ENCODE measurements around the gene IGFBP2.

IGFBP2 gene

DNA sequence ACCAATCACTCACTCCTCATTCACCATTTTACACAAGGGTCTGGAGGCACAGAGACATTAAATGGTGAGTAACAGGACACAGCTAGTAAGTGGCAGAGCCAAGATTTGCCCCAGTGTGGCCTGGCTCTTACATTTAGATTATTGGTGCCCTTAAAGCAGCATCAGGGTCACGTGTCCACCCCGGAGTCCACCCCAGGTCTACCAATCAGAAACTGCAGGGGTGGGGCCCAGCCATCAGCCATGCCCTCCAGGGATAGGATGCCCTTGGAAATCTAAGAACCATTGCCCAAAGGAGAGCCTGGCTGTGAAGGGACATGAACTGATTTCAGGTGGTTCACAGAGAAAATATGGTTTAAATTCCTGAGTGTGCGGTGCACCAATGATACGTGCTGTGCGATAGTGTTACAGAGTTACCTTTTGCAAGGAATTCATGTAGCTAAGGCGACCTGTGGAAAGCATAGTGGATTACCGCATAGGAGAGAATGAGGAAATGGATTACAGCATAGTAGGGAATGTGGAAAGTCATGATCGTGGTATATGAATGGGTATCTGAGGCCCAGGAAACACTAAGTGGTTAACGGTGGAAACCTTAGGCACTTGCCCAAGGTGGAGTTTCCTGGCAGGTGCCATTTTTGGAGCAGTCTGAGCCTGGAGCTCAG, 44.3 kb downstream of the IGFBP2 start:
- Histone ChIP-seq H3K27me3 (ENCODE audit: control insufficient read depth, insufficient read depth, low read length) (no peaks in the 10 kb centered on the region; the same call in 1 of the 2 replicates), H3K9me3 (ENCODE audit: control insufficient read depth, insufficient read depth, low read depth, low read length) (no peaks in the 10 kb centered on the region), H3K36me3 (ENCODE audit: control insufficient read depth, insufficient read depth, low read length) (no peaks in the 10 kb centered on the region), H3K4me3 (ENCODE audit: low read depth, low read length) (no peak overlapping the region), H3K4me1 (ENCODE audit: control insufficient read depth, insufficient read depth, low read length) (peaks cover 16% of the 10 kb centered on the region), H3K27ac (ENCODE audit: low read depth, low read length) (no peak overlapping the region), H3K9ac (ENCODE audit: low read length) (no peak overlapping the region)

DNA sequence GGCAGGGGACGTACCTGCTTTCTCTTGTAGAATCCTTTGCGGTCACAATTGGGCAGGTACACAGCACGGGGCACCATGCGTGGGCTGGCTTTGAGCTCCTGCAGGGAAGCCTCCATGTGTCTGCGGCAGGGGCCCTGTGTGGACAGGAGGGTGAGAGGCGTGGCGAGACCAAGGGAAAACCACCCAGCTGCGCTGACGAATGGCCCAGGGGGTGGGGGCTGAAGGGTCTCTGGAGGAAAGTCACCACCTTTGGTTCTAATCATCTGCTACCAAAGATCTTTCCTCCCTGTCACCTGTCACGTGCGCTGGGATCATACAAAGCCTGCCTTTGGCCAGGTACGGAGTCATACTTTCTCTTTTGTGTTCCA, 44.9 kb downstream of the IGFBP2 start:
- Histone ChIP-seq H3K4me1 (ENCODE audit: control insufficient read depth, insufficient read depth, low read length) (peaks cover 16% of the 10 kb centered on the region), H3K9me3 (ENCODE audit: control insufficient read depth, insufficient read depth, low read depth, low read length) (no peaks in the 10 kb centered on the region), H3K9ac (ENCODE audit: low read length) (no peak overlapping the region), H3K36me3 (ENCODE audit: control insufficient read depth, insufficient read depth, low read length) (no peaks in the 10 kb centered on the region), H3K27me3 (ENCODE audit: control insufficient read depth, insufficient read depth, low read length) (no peaks in the 10 kb centered on the region; the same call in 1 of the 2 replicates), H3K27ac (ENCODE audit: low read depth, low read length) (no peak overlapping the region), H3K4me3 (ENCODE audit: low read depth, low read length) (no peak overlapping the region)

DNA sequence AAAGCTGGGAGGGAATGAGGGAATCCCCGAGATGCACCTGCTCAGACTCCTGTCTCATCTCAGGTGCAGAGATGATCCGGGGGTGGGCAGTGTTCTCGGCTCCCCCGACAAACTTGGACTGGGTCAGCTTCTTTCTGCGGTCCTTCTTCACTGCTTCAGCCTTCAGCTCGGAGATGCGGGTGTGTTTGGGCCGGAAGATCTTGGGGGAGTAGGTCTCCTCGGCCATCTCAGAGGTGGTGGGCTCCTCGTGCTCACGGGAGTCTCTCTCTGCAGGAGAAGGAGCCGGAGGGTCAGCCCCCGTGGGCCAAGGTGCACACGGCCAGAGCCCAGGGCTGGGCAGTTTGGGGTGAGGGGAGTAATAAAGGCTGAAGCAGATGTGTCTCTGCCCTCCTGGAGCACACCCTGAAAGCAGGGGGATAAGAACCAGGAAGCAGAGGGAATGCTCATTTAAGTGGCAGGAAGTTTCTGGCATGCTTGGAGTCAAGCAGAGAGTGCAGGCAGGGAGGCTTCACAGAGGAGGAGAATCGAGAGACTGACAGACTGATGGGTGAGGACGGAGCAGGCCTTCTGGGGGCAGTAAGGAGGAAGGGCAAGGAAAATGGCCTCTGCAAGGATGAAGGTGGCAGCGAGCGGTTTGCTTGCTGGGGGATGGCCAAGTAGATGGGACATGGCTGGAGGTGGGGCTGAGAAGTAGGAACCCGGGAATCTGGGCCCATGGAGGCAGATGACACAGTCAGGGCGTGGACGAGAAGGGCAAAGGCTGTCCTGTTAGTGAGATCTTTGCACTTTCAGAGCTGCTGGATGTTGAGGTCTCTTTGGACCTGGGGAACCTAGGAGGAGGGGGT, 45.8 kb downstream of the IGFBP2 start:
- Histone ChIP-seq H3K27me3 (ENCODE audit: control insufficient read depth, insufficient read depth, low read length) (peaks cover 2% of the 10 kb centered on the region; the same call in 1 of the 2 replicates), H3K4me3 (ENCODE audit: low read depth, low read length) (no peak overlapping the region), H3K36me3 (ENCODE audit: control insufficient read depth, insufficient read depth, low read length) (no peaks in the 10 kb centered on the region), H3K27ac (ENCODE audit: low read depth, low read length) (no peak overlapping the region), H3K9ac (ENCODE audit: low read length) (no peak overlapping the region), H3K9me3 (ENCODE audit: control insufficient read depth, insufficient read depth, low read depth, low read length) (no peaks in the 10 kb centered on the region), H3K4me1 (ENCODE audit: control insufficient read depth, insufficient read depth, low read length) (peaks cover 19% of the 10 kb centered on the region)

DNA sequence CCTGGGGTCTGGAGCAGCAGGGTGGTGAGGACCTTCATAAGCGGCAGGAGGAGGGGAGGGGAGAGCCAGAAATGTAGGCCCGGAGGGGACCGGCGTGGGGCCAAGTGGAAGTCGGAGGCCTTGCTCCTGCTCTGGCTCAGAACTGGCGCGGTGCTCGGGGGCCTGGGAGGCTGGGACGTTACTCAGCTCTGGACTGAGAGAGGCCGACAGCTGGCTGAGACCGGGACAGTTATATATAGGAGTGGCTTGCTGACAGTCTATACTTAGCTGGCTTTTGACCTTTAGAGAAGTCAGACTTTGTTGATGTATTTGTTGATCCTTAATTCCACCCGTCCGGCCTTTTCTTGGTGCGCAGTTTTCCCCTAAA, 46.4 kb downstream of the IGFBP2 start:
- peaks cover 2% of the 10 kb centered on the region; the same call in 1 of the 2 replicates for H3K27me3 ChIP-seq (ENCODE audit: control insufficient read depth, insufficient read depth, low read length)
- H3K36me3 ChIP-seq (ENCODE audit: control insufficient read depth, insufficient read depth, low read length) = no peaks in the 10 kb centered on the region
- no peak overlapping the region for H3K9ac ChIP-seq (ENCODE audit: low read length)
- no peak overlapping the region for H3K27ac ChIP-seq (ENCODE audit: low read depth, low read length)
- H3K4me1 ChIP-seq (ENCODE audit: control insufficient read depth, insufficient read depth, low read length) = peaks cover 19% of the 10 kb centered on the region
- H3K9me3 ChIP-seq (ENCODE audit: control insufficient read depth, insufficient read depth, low read depth, low read length) = no peaks in the 10 kb centered on the region
- H3K4me3 ChIP-seq (ENCODE audit: low read depth, low read length) = no peak overlapping the region

DNA sequence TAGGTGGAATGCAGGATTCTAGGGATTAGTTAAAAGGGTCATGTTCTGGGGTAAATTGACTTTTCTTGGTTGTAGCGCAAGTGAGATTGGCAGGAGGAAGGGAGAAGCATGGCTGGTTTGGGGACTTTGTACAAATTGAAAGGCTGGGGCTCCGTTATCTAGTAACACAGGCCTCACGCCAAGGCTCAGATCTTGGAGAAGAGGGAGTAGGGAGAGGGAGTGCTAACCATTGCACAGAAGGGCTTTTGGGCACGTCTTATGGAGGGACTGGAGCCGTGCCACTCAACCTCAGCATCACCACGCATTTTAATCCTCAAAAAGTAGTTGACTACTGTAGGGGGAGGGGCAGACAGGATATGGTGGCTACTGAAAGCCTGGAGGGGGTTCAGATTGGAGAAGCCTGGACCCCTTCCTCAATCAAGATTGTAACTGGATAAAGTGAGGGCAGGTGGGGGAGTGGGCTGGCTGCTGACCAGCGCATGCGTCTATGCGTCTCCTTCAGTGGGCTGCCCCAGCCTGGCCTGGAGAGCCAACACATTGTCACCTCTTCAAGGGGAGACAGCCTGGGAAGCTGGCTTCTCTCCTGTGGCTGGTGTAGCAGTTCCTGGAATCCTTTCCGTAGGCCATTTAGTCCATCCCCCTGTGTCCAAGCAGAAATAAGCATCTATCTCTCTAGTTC, 47.9 kb downstream of the IGFBP2 start:
- H3K9ac ChIP-seq (ENCODE audit: low read length) = no peak overlapping the region
- peaks cover 2% of the 10 kb centered on the region; the same call in 1 of the 2 replicates for H3K27me3 ChIP-seq (ENCODE audit: control insufficient read depth, insufficient read depth, low read length)
- H3K4me3 ChIP-seq (ENCODE audit: low read depth, low read length) = no peak overlapping the region
- no peaks in the 10 kb centered on the region for H3K36me3 ChIP-seq (ENCODE audit: control insufficient read depth, insufficient read depth, low read length)
- H3K27ac ChIP-seq (ENCODE audit: low read depth, low read length) = no peak overlapping the region
- peaks cover 19% of the 10 kb centered on the region for H3K4me1 ChIP-seq (ENCODE audit: control insufficient read depth, insufficient read depth, low read length)
- H3K9me3 ChIP-seq (ENCODE audit: control insufficient read depth, insufficient read depth, low read depth, low read length) = no peaks in the 10 kb centered on the region

DNA sequence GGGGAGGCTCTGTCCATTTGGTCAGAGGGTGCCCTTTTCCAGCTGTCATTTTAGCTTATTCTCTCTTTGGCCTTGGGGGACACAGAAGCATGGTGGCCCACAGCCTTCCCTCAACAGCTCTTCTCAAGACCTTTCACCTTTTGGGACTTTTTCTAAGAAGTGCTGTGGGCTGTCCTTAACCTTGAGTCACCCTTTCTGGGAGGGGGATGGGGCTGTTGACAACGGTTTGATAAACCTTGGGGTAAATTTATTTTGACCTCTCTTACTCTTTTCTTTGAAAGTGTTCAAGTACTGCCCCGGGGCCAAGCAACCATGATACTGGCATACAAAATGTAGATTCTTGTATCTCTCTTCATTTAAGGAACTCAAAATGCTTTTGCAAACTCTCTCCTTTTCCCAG, 48.5 kb downstream of the IGFBP2 start:
- Histone ChIP-seq H3K4me3 (ENCODE audit: low read depth, low read length) (no peak overlapping the region), H3K9ac (ENCODE audit: low read length) (no peak overlapping the region), H3K27ac (ENCODE audit: low read depth, low read length) (no peak overlapping the region), H3K36me3 (ENCODE audit: control insufficient read depth, insufficient read depth, low read length) (no peaks in the 10 kb centered on the region), H3K4me1 (ENCODE audit: control insufficient read depth, insufficient read depth, low read length) (peaks cover 19% of the 10 kb centered on the region), H3K9me3 (ENCODE audit: control insufficient read depth, insufficient read depth, low read depth, low read length) (no peaks in the 10 kb centered on the region), H3K27me3 (ENCODE audit: control insufficient read depth, insufficient read depth, low read length) (peaks cover 2% of the 10 kb centered on the region; the same call in 1 of the 2 replicates)

DNA sequence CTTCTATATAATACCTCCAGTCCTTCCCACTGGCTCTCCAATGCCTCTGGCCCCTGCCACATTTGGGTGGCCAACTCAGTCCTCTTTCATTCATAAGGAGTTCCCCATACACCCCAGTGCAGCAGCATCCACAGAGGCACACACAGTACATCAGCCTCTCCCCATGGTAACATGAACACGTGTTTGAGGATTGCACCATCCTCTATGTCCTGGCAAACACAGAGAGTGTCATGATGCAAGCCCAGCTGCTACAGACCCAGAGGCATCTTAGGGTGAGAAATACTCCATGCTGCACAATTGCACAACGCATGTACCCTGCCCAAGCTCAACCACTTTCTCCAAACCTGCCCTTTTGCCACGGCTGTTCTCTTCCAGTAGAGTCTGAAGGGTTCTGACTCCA, 50.6 kb downstream of the IGFBP2 start:
- Histone ChIP-seq H3K27me3 (ENCODE audit: control insufficient read depth, insufficient read depth, low read length) (0 out of 2 replicates have a peak, but pooled peaks cover 2% of the 10 kb centered on the region), H3K4me1 (ENCODE audit: control insufficient read depth, insufficient read depth, low read length) (peaks cover 22% of the 10 kb centered on the region), H3K27ac (ENCODE audit: low read depth, low read length) (no peak overlapping the region), H3K36me3 (ENCODE audit: control insufficient read depth, insufficient read depth, low read length) (no peaks in the 10 kb centered on the region), H3K4me3 (ENCODE audit: low read depth, low read length) (no peak overlapping the region), H3K9me3 (ENCODE audit: control insufficient read depth, insufficient read depth, low read depth, low read length) (no peaks in the 10 kb centered on the region), H3K9ac (ENCODE audit: low read length) (no peak overlapping the region)

DNA sequence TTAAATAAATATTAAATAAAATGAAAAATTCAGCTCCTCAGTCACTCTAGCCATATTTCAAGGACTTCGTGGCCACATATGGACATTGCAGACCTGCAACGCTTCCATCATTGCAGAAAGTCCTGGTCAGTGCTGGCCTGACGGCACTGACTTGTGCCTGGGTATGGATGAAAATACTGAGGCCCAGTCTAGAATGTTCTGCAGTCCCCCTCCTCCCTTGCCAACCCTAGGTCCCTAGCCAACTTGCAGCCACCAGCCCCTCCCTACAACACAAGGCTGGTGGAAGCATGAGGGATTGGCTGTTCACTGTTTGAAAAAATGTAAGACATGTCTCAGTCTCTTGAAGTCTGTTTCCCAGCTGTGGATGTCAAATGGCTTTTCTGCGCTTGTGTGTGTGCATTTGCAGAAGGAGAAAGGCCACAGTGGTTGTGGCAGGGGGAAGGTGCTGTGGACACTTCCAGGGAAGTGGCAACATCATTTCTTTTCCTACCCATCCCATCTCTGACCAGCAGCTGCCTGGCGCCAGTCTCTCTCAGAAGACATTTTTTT, 52.2 kb downstream of the IGFBP2 start:
- H3K9me3 ChIP-seq (ENCODE audit: control insufficient read depth, insufficient read depth, low read depth, low read length) = no peaks in the 10 kb centered on the region
- H3K27me3 ChIP-seq (ENCODE audit: control insufficient read depth, insufficient read depth, low read length) = peaks cover 16% of the 10 kb centered on the region
- no peak overlapping the region for H3K27ac ChIP-seq (ENCODE audit: low read depth, low read length)
- H3K4me3 ChIP-seq (ENCODE audit: low read depth, low read length) = no peak overlapping the region
- H3K4me1 ChIP-seq (ENCODE audit: control insufficient read depth, insufficient read depth, low read length) = peaks cover 23% of the 10 kb centered on the region
- no peak overlapping the region for H3K9ac ChIP-seq (ENCODE audit: low read length)
- H3K36me3 ChIP-seq (ENCODE audit: control insufficient read depth, insufficient read depth, low read length) = no peaks in the 10 kb centered on the region

DNA sequence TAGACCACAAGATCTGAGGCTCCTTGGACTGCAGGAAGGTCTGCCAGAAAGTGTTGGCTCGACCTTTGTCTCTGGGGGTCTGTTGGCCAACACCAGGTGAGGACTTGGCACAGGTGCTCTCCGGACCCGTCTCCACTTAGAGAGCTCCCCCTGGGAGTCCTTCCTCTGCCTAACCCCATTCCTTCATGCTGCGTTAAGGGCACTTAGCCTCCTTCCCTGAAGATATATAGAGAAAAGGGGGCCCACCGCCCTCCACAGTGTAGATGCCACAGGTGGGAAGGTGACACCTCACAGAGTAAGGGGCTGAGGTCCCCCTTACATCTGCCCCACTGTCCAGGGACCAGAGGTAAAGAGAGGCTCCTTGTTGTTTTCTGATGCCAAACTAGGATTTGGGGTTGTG, 53.9 kb downstream of the IGFBP2 start:
- no peak overlapping the region for H3K9ac ChIP-seq (ENCODE audit: low read length)
- no peak overlapping the region for H3K27ac ChIP-seq (ENCODE audit: low read depth, low read length)
- H3K9me3 ChIP-seq (ENCODE audit: control insufficient read depth, insufficient read depth, low read depth, low read length) = no peaks in the 10 kb centered on the region
- H3K27me3 ChIP-seq (ENCODE audit: control insufficient read depth, insufficient read depth, low read length) = peaks cover 29% of the 10 kb centered on the region
- no peaks in the 10 kb centered on the region for H3K36me3 ChIP-seq (ENCODE audit: control insufficient read depth, insufficient read depth, low read length)
- peaks cover 23% of the 10 kb centered on the region for H3K4me1 ChIP-seq (ENCODE audit: control insufficient read depth, insufficient read depth, low read length)
- H3K4me3 ChIP-seq (ENCODE audit: low read depth, low read length) = no peak overlapping the region

DNA sequence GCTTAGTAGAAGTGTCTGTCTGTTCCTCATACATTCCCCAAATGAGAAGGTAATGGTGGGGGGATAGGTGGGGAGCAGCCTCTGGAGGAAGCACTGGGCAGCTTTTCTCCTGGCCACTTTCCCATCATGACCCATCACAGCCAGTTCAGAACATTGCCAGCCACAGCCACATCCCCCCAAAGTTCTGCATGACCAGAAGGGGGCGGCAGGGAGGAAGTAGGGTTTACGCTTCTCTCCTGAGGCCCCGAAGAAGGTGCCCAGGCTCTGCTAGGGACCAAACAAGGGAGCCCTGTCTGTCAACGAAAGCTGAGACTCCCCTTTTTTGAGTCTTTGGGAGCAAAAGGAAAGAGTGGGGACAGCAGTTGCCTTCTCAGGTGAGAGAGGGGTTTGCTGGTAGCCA, 54.4 kb downstream of the IGFBP2 start:
- Histone ChIP-seq H3K4me3 (ENCODE audit: low read depth, low read length) (no peak overlapping the region), H3K9me3 (ENCODE audit: control insufficient read depth, insufficient read depth, low read depth, low read length) (no peaks in the 10 kb centered on the region), H3K27me3 (ENCODE audit: control insufficient read depth, insufficient read depth, low read length) (peaks cover 34% of the 10 kb centered on the region), H3K36me3 (ENCODE audit: control insufficient read depth, insufficient read depth, low read length) (no peaks in the 10 kb centered on the region), H3K27ac (ENCODE audit: low read depth, low read length) (no peak overlapping the region), H3K4me1 (ENCODE audit: control insufficient read depth, insufficient read depth, low read length) (peaks cover 23% of the 10 kb centered on the region), H3K9ac (ENCODE audit: low read length) (no peak overlapping the region)

Measured in HUES6 (cell line).